HPDE6-E6E7 (cell line): Measurements from ENCODE around the gene UTP11.

Experiments used
- DNase-seq: peaks from one replicate; pipeline ENCODE4 v3.0.0; 2011; ENCODE audit warnings: missing footprints; ENCODE audit errors: extremely low spot score

Gene UTP11

DNA sequence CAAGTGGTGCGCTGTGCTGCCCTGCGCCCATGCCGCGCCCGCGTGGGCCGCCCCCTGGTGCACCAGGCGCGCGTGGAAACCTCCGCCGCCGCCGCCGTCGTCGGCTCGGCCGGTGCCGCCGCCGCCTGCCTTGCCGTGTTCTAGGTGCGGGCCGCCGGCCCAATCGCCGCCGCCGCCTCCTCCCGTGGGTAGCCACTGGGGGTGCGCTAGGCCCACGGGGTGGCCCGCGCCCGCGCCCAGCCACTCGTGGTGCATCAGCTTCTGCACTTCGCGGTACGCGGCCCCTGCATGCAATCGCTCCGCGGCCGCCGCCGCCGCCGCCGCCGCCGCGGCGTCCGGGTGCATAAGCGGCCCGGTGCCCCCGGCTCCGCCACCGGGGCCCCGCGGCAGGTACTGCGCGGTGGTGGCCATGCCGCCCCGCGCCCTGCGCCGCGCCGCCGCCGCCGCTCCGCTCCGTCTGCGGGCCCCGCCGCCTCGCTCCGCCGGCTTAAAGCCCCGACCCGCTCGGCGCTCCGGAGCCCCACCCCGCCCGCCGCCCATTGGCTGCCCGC is 33.9 kb downstream of the UTP11 start, which contains the start of gene POU3F1:
Gene POU3F1, minus strand, starts transcription at position 461 of the 551 bp plus-strand sequence. Its CDS starts 50 bp downstream, at position 411.
- DNase-seq = no peak

DNA sequence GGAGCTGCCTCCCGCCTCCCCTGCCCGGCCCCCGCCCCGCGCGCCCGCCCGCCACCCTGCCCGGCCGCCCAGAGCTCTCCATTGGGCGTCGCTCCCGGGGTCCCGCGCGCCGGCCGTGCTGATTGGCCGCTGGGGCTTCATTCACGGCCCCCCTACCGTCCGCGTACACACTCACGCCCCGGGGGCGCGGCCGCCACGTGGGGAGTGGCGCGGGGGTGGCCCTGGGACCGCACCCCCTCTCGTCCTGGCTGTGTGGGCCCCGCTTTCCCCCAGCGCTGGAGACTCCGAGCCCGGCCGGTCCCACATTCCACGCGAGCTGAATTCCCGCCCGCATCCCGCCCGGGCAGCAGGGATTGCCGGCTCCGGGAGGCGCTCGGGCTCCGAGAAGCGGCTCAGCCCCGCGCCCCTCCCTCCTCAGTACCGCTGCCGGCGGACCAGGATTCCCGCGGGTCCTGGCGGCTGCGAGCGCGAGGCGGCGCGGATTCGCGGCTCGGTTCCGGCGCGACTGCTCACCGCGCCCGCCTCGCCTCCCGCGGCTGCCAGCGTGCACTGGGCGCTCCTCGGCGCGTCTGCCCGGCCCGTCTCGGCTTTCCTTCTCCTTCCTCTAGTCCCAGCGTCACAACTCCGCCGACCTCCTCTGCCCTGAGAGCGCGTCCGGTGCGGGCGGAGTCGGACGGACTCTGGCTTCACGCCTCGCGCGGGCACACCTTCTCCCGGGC is 34.5 kb downstream of the UTP11 start:
- peak; percentile 83 for DNase-seq

DNA sequence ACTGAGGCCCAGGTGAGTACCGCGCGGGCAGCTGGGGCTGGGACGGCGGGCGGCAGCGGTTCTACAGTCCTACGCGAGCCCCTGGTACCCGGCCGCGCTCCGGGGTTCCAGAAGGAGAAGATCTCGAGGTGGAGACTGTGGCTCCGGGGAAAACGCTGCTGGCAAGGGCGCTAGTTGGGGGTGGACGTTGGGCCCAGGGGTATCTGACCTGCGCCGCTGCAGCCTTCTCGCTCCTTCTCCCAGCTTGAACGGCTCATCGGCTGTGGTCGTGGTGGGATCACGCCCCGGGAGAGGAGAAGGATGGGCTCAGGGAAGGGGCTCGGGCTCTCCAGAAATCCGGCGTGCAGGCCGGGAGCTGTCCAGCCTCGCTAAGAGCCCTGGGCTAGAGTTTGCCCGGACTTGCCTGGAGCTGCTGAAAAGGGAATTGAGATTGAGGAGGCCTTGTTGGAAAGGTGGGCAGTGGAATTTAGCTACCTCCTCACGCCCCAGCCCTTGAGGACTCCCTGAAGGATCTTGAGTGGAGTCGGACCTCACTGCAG is 35.1 kb downstream of the UTP11 start:
- peak; percentile 53 for DNase-seq

DNA sequence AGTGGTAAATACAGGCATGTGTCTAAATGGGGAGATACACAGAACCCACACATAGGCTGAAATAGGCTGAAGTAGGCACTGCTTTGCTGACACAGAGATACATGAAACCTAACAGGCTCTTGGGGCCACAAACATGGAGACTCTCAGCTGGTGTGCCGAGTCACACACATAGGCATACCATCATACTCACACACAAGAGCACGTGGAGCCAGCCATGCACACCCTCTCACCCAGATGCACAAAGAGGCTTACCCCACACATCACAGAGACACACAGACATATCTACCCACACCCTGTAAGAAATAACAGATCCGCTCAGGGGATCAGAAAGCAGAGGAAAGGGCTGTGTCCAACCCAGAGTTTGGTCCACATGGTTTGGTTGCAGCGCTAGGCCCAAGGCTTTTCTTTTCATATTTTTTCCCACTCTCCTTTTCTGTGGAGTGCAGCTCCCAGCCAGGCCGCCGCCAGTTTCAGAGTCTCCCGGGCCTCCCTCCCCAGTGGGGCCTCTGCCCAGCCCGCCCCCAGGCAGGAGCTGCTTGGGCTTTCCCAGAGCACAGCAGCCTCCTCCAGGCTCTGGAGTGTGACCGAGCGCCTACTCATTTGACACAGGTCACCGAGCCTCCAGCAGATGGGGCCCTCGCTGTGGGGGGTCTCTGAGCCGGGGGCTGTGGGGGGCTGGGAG is 38.0 kb downstream of the UTP11 start:
- no peak for DNase-seq

DNA sequence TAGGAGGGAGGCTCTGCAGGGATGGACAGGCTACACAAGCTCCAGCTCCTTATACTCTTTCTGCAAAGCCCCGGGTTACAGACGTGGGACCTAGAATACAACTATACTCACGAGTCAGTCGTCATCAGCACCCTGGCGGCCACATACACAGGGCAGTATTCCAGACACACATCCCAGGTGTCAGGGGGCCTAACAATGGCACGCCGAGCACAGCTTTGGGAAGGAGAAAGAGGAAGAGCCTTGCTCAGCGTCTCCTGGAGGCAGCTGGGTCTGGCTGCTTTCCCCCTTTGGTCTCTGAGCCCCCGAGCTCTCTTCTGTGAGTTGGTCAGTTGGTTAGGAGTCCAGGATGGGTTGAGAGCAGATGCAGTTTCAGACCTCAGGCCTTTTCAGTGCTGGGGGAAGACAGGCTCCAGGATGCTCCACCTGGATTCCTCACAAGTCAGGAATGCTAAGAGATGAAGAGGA is 38.6 kb downstream of the UTP11 start:
- DNase-seq = no peak

DNA sequence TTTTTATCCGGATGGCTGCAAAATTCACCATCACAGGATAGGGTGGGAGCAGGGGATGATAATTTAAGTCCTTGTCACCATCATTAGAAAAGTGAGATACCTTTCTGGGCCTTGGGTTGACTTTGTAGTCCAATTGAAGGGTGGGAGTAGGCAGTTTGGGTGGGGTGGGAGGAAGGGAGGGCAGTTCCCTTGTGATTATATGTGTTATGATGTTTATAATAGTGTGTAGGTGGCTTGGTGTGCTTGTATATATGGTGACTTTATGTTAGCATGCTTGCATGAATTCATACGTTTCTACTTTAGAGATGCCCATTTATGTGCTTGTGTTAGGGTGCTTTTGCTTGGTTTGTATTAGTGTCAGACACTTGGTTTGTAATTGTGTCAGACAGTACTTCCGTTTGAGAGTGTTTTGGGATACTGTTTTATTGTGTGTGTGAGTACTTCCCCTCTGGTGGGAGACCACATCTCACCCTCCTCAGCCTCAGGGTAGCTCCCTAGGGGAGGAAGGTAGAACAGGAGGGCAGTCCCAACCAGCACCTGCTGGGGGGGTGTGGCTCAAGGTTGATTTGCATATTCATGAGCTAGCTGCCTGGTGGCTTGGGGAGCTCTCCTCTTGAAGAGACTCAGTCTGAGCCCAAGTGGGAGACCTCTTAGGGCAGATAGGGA is 40.3 kb downstream of the UTP11 start:
- DNase-seq = no peak

DNA sequence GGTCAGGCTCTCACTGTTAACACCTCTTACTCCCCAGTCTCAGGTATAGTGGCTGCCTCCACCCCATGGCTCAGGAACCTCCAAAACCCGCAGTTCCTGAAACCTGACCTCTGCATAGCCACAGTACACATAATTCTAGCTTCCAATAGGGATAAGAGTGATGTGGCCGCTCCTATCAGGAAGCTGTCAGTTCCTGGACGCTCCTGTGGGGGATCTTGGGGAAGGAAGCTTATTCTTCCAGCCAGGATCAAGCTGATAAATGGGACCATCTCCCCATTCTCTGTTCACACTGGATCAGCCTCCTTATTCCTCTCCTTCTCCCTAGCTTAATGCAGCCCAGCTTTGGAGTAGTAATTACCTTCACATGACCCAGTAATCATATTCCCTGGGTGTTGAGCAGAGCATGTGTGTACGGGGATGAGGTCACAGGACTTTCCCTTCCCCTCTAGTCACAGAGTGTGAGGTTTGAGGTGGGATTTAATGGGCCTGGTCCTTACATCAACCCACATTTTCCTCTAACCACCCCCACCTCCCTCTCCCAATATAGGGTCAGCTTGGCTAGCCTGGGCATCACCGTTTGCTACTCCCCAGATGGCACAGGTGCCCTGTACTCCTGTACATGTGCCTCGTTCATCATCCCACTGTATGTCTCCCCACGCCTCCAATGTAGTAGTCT is 41.0 kb downstream of the UTP11 start:
- DNase-seq = no peak

DNA sequence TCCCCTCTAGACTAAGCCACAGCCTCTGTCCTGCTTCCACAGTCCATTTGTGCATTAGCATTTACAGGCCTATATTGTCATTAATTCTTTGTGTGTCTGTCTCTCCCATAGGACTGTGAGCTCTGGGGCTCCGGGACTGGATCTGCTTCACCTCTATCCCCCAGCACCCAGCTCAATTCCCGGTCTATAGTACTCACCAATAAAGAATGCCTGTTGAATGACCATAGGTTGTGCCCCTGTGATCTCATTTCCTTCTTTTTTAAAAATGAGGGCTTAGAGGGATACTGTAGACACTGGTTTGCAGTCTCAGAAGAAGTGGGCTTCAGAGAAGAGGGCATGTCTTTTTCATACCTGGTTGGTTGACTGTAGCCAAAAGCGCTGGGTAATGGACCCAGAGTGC is 42.9 kb downstream of the UTP11 start:
- DNase-seq = no peak

DNA sequence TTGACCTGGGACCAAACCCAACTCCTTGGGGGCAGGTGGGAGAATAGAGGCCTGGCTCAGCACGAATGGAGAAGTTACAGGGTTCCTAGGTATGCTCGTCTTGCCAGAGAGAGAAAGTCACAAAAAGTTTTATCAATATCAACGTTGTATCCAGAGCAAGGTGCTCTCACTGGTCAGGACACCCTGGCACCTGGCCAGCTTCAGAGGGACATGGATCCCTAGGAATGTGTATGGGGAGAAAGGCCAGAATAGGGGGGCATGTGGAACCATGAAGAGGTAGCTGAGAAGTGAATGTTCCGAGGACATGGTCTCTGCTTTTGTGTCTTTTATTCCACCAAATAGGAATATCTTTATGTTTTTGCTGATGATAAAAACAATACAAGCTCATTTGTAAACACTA is 43.4 kb downstream of the UTP11 start:
- DNase-seq = no peak

DNA sequence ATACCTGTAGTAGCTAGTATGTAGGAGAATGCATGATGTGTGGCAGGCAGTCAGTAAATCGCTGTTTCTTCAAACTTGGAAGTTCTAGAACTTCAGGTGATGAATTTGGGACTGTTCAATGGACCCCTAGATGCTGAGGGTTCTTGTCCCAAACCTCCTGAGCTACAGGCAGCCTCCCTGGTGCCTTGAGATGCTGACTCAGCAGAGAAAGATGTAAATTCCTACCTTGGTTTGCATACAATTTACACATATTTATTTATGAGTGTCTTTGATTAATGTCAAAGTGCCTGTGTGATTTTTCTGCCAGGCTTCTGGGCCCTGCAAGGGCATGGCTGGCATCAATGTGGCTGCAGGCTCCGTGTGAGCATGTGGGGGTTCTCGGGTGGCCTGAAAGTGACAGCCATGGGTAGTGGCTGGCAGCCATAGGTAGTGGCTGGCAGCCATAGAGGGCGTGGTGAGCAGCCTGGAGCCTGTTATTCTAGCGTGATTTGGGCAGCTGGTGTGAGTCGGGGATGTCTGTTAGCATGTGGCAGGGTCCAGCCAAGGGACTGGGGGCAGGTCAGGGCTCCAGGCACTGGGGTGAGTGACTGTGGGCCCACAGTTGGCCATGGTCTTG is 47.2 kb downstream of the UTP11 start:
- no peak for DNase-seq

DNA sequence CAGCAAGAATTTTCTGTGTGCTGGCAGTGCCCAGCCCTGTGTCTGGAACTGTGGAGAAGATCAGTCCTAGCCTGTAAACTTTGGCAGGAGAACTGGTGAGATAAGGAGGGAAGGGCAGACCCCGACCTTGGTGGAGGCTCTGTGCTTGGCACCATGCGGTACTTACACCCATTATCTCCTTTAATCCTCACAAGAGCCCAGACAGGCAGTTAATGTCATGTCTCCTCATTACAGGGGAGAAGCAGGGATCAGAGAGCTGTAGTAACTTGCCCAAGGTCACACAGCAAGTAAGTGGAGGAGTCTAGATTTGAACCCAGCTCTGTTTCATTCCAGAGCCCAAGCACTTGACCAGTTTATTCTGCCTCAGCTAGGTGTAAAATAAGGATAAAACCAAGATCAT is 48.0 kb downstream of the UTP11 start:
- DNase-seq = no peak

DNA sequence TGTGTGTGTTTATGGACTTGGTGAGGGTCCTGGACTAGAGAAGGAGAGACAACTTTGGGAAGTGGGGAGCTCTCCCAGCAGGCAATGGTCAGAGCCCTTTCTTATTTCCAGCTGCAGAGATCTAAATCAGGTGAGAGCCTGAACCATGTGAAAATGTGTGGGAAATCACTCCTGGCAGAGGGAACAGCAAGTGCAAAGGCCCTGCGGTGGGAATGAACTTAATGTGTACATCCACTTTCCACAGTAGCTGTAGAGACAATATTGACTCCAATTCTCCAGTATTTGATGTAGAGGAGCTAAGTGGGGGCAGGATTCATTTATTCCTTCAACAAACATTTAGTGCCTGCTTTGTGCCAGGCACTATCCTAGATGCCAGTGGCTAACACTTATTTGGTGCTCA is 48.8 kb downstream of the UTP11 start:
- no peak for DNase-seq

DNA sequence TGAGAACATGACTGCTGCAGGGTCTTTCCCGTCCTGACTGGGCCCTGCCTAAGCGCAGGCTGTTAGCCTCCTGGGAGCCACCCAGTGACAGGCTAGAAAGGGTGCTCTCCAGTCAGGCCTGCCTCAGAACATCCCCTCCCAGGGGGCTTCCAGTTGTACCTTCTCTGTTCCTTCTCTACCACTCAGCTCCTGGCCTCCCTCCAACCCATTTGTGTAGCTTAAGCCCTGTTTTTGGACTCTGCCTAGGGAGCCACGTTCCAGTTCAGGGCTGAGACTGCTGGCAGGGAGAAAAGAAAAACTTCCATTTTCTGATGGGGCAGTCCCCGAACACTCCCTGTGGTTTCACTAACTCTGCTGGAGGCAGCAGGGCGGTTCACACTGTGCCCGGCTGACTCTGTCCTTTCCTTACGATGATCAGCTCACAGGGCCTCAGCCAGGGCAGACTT is 49.4 kb downstream of the UTP11 start:
- DNase-seq = no peak

DNA sequence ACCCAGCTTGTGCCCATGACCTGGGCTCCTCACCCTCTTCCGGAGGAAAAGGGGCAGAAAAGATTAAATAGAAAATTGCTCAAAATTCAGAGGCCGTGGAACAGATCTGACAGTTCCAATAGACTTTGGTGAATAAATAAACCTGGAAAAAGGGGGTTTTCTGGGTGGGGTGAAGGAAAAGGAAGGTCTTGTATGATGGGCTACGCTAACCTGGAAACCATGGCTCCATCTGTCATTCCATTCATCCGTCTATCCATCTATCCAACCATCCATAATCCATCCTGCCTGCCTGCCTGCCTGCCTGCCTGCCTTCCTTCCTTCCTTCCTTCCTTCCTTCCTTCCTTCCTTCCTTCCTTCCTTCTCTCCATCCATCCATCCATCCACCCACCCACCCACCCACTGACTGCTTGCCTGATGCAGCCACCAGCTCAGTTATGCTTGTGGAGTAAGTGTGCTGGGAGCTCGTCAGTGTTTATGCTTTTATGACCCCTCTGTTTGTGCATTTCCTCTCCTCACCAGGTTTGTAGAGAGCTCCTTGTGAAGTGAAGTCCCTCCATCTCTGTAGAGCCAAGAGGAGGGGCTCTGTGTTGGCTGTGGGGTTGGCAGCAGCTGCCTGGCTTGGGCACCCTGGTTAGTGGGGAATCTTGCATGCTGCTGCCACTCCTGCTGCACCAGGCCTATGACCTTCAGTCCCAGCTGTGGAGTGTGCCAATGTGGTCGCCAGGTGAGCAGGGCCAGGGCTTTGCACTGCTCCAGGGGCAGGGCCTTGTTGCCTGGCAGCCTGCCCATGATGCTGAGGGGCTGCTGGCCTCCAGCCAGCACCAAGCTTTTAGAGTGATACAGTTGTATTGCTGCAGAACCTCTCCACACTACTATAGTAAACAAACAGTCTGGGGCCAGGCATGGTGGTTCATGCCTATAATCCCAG is 50.1 kb downstream of the UTP11 start:
- no peak for DNase-seq

DNA sequence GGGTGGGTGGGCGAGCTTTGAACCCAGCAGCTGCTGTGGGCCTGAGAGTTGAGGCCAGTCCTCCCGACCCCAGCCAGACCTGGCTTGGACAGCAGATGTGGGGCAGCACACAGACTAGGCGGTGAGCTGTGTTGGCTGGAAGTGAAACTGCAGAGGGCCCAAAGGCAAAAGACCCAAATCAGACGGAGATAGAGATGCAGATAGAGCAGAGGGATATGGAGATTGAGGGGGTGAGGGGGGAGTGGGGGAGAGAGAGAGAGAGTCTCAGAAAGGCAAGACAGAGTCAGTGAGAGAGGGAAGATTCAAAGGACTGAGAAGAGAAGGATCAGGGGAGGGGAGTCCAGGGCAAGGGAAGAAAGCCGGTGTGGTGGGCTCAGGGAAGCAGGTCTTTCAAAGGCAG is 51.1 kb downstream of the UTP11 start:
- DNase-seq = no peak

DNA sequence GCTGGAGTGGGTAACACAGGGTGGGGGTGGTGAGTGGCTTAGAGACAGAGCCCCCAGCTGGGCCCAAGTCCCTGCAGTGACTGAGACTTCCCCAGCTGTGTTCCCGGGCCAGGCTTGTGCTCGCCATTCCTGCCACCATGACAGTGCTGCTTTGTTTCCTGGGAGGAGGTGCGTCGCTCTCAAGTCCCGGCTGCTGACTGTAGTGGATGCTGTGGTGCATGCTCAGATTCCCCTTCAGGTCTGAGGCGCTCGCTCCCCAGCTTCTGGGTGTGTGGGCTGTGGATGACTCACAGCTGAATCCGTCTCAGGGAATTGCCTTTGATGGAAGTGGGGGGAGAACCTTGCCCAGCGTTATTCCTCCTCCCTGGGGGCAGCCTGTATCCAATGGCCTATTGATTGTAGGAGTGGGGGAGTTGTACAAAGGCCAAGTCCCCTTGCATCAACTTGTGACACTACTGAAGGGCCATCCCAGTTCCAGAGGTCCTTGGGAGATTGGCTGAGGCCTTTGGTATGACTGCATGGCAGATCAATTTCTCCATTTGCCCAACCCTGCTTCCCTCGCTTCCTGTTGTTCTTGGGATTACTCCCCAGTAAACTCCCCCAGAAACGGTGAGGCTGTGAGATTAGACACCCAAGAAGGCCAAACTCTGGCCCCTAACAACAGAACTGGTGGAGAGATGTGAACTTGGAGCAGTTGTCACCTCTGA is 51.8 kb downstream of the UTP11 start:
- DNase-seq = peak; percentile 92

DNA sequence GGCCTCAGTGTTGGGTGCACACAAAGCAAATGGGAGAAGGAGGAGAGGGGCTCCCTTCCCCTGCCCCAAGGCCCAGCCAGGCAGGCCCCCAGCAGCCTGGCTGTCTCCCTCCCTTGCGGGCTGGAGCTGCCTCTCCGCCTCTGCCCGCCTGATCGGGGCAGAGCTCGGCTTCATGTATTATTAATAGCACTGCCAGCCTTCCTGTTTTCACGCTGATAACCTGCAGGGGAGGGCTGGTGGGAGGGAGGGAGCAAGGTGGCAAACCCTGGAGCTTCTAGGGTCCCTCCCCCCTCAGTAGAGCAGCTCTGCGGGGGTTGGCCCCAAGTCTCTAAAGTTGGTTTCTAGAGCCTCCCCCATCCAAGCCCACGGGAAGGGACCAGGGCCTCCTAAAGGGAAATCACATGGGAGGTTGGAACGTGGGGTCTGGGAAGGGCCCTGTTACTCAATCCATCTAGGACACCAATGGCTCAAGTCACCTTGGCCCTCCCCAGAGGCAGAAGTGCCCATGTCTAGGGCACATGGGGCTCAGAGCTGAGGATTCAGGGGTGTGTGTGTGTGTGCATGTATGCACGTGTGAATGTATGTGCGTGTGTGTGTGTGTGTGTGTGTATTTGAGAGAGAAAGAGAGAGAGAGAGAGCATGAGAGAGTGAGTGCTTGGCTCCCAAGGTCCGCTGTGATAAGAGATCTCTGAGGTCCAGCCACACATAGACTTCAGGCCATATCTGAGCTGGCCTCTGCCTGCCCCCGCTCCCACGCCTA is 55.9 kb downstream of the UTP11 start:
- no peak for DNase-seq

DNA sequence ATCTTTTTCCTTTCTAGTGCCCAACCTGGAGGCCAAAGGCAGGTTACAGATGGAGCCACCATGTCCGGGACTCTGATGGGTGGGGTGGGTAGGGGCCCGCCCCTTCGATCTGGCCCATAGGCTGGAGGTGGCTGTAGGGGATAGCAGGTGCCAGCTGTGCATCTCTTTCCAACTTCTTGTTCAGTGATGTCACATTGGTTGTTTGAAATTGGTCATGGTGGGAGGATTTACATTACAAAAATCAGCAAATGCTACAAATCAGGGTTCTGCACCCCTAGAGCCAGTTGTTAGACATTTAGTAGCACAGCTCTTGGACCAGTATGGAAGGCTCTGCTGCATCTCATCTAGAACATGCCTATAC is 56.4 kb downstream of the UTP11 start:
- DNase-seq = no peak
